ENCODE data around the gene NUP85.

Gene NUP85

GRCh38 chr17:75228305-75228704 lies 22.8 kb downstream of the NUP85 start:
- Histone ChIP-seq H3K27me3 (ENCODE audit: insufficient read depth, poor library complexity, severe bottlenecking) (no peaks in the 10 kb centered on the region), H3K27ac (replicated peaks) (peak overlapping the region; percentile 62), H3K4me3 (replicated peaks; ENCODE audit: insufficient read depth, low read length) (no peak overlapping the region)
- DNase-seq (ENCODE audit: low read depth in 1 of 2, low spot score in 1 of 2): peak; percentile 58 to 82
- peak; percentile 93 for TF ChIP-seq SPI1 (IDR thresholded peaks at IDR 0.05; ENCODE audit: borderline replicate concordance, low read depth)
- TF ChIP-seq GABPA (IDR thresholded peaks at IDR 0.05; ENCODE audit: low read depth): no peak

- Histone ChIP-seq H3K4me3 (replicated peaks; ENCODE audit: insufficient read depth, low read length) (no peak overlapping the region), H3K27me3 (ENCODE audit: insufficient read depth, poor library complexity, severe bottlenecking) (no peaks in the 10 kb centered on the region), H3K27ac (replicated peaks) (peak overlapping the region; percentile 62)
- TF ChIP-seq GABPA (IDR thresholded peaks at IDR 0.05; ENCODE audit: low read depth): no peak
- no peak for TF ChIP-seq REST (IDR thresholded peaks at IDR 0.05; ENCODE audit: insufficient replicate concordance, low read depth)
- TF ChIP-seq SPI1 (IDR thresholded peaks at IDR 0.05; ENCODE audit: borderline replicate concordance, low read depth): peak; percentile 70; the same call in 1 of the 2 replicates
- peak; percentile 39 for TF ChIP-seq POLR2AphosphoS5 (IDR thresholded peaks at IDR 0.05; ENCODE audit: low read depth)
- no peak for TF ChIP-seq CTCF (IDR thresholded peaks at IDR 0.05; ENCODE audit: insufficient read depth, low read length)
- DNase-seq (ENCODE audit: low read depth in 1 of 2, low spot score in 1 of 2): peak; percentile 55 to 87
Measured at GRCh38 chr17:75228847-75229246, 23.4 kb downstream of the NUP85 start.

GRCh38 chr17:75231071-75231470 lies 25.6 kb downstream of the NUP85 start:
- TF ChIP-seq POLR2AphosphoS5 (IDR thresholded peaks at IDR 0.05; ENCODE audit: low read depth) (no peak), SPI1 (IDR thresholded peaks at IDR 0.05; ENCODE audit: borderline replicate concordance, low read depth) (no peak)
- DNase-seq (ENCODE audit: low read depth in 1 of 2, low spot score in 1 of 2): no peak
- H3K27ac ChIP-seq (replicated peaks): no peak overlapping the region
- no peak overlapping the region for H3K4me3 ChIP-seq (replicated peaks; ENCODE audit: insufficient read depth, low read length)
- H3K27me3 ChIP-seq (ENCODE audit: insufficient read depth, poor library complexity, severe bottlenecking): no peaks in the 10 kb centered on the region

- Histone ChIP-seq H3K27me3 (ENCODE audit: insufficient read depth, poor library complexity, severe bottlenecking) (no peaks in the 10 kb centered on the region), H3K27ac (replicated peaks) (no peak overlapping the region), H3K4me3 (replicated peaks; ENCODE audit: insufficient read depth, low read length) (no peak overlapping the region)
- DNase-seq (ENCODE audit: low read depth in 1 of 2, low spot score in 1 of 2): no peak
- no peak for TF ChIP-seq GABPA (IDR thresholded peaks at IDR 0.05; ENCODE audit: low read depth)
- no peak for TF ChIP-seq SPI1 (IDR thresholded peaks at IDR 0.05; ENCODE audit: borderline replicate concordance, low read depth)
Measured at GRCh38 chr17:75231741-75232464, 26.4 kb downstream of the NUP85 start.

- DNase-seq (ENCODE audit: low read depth in 1 of 2, low spot score in 1 of 2): no peak
- H3K27ac ChIP-seq (replicated peaks): no peak overlapping the region
- H3K27me3 ChIP-seq (ENCODE audit: insufficient read depth, poor library complexity, severe bottlenecking): no peaks in the 10 kb centered on the region
- no peak for TF ChIP-seq REST (IDR thresholded peaks at IDR 0.05; ENCODE audit: insufficient replicate concordance, low read depth)
- no peak overlapping the region for H3K4me3 ChIP-seq (replicated peaks; ENCODE audit: insufficient read depth, low read length)
Measured at GRCh38 chr17:75232786-75233185, 27.3 kb downstream of the NUP85 start.
